ENCODE data around the gene PPP1R13B.

The PPP1R13B gene

GRCh38 chr14:103770902-103771301 is 76.5 kb downstream of the PPP1R13B start:
- DNase-seq: no peak

GRCh38 chr14:103770500-103770899 is 76.9 kb downstream of the PPP1R13B start:
- no peak for DNase-seq

GRCh38 chr14:103767336-103767894 is 80.0 kb downstream of the PPP1R13B start:
- no peak for DNase-seq

GRCh38 chr14:103765526-103765925 is 81.8 kb downstream of the PPP1R13B start:
- DNase-seq: no peak

GRCh38 chr14:103763730-103764488 is 83.5 kb downstream of the PPP1R13B start:
- DNase-seq: no peak

GRCh38 chr14:103762541-103762940 is 84.8 kb downstream of the PPP1R13B start:
- no peak for DNase-seq

GRCh38 chr14:103762036-103762435 is 85.3 kb downstream of the PPP1R13B start:
- no peak for DNase-seq

GRCh38 chr14:103758059-103758776 is 89.2 kb downstream of the PPP1R13B start:
- DNase-seq: no peak

GRCh38 chr14:103755060-103755459 is 92.3 kb downstream of the PPP1R13B start:
- DNase-seq: no peak

GRCh38 chr14:103753774-103754173 is 93.6 kb downstream of the PPP1R13B start:
- DNase-seq: no peak

- DNase-seq: no peak
Measured at GRCh38 chr14:103749860-103750259, 97.5 kb downstream of the PPP1R13B start.

- no peak for DNase-seq
Measured at GRCh38 chr14:103749452-103749851, 97.9 kb downstream of the PPP1R13B start.

GRCh38 chr14:103748534-103748857 is 98.9 kb downstream of the PPP1R13B start:
- DNase-seq: no peak

- DNase-seq: no peak
Measured at GRCh38 chr14:103746701-103747100, 100.7 kb downstream of the PPP1R13B start.

- DNase-seq: no peak
Measured at GRCh38 chr14:103745424-103745823, 102.0 kb downstream of the PPP1R13B start.

- DNase-seq: no peak
Measured at GRCh38 chr14:103744621-103745395, 102.6 kb downstream of the PPP1R13B start.

GRCh38 chr14:103743691-103744090 is 103.7 kb downstream of the PPP1R13B start:
- DNase-seq: no peak

- DNase-seq: no peak
Measured at GRCh38 chr14:103742499-103743255, 104.7 kb downstream of the PPP1R13B start.

- no peak for DNase-seq
Measured at GRCh38 chr14:103741876-103742275, 105.5 kb downstream of the PPP1R13B start.

- DNase-seq: no peak
Measured at GRCh38 chr14:103740991-103741689, 106.2 kb downstream of the PPP1R13B start.

- no peak for DNase-seq
Measured at GRCh38 chr14:103739793-103740501, 107.4 kb downstream of the PPP1R13B start.
